HG02938 (cell line): Measurements from ENCODE around the gene TBR1.
A peak's percentile ranks its signal among the peaks of the same experiment; 100 is the strongest.

Source experiments
- ATAC-seq: cut with Tn5 transposase; IDR thresholded peaks from one replicate; pipeline ENCODE4 v1.9.1; 2021; ENCODE audit warnings: mild to moderate bottlenecking, moderate library complexity; ENCODE audit not compliant: unreplicated experiment

The TBR1 gene

DNA sequence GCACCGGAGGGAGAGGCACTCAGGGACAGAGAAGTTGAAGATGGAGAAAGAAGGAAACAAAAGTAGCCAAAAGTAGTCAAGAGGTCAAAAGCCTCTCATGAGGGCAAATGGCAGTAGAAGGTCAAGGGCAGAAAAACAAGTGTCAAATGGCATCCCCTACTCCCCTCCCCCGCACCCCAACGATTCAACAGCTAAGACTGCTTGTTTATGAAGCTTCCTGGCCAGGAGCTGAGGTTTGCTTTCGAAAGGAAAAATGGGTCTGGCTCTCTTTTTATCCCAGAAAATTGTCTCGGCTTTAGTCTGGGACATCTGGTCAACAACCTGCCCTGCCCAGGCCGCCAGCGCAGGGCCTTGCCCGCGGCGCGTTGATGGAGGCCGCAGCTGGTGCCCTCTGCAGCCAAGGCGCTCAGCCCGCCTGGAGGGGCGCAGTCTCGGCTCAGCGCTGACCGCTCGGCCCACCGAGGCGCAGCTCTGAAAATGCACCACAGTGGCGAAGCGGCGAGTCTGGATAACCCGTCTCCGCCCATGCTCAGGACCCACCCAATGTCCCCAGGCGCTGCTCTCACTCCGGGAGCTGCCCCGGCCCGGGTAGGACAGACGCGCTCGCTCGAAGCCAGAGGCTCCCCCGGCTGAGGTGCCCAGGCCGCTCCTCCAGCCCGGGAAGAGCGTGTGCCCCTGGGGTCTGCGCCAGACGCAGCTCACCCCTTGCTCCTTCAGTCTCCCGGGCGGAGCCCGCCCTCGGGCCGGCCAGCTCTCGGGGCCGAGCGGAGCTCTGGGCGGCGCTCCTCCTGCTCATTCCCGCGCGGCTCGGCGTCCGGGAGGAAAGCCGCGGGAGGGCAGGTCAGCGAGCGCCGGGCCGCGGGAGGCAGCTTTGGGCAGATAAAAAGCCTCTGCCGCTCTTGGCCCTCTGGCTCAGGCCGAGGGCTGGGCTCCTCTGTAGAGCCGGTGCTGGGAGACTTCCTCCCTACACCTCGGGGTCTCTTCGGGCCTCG, 1.8 kb upstream of the TBR1 start:
- peak; percentile 34 for ATAC-seq

- peak; percentile 29 for ATAC-seq
These were observed 787 bp upstream of the TBR1 start for GRCh38 chr2:161415034-161415986.

DNA sequence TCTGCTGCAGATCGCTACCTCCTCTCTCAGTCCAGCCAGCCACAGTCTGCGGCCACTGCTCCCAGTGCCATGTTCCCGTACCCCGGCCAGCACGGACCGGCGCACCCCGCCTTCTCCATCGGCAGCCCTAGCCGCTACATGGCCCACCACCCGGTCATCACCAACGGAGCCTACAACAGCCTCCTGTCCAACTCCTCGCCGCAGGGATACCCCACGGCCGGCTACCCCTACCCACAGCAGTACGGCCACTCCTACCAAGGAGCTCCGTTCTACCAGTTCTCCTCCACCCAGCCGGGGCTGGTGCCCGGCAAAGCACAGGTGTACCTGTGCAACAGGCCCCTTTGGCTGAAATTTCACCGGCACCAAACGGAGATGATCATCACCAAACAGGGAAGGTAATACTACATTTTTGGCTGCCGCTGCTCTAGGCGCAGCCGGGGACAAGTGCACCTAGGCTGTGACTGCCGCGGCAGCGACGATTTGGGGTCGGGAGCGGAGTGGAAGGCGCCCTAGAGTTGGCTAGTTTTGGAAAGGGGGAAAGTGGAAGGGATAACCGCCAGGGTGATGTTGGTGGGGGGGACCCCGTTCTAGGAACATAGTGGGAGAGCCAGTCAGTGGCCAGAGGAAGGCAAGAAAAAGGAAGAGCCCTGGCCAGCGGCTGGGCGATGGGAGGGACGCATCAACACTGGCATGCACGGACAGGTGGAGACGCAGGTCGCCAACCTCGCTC, 776 bp downstream of the TBR1 start:
- ATAC-seq: no peak

DNA sequence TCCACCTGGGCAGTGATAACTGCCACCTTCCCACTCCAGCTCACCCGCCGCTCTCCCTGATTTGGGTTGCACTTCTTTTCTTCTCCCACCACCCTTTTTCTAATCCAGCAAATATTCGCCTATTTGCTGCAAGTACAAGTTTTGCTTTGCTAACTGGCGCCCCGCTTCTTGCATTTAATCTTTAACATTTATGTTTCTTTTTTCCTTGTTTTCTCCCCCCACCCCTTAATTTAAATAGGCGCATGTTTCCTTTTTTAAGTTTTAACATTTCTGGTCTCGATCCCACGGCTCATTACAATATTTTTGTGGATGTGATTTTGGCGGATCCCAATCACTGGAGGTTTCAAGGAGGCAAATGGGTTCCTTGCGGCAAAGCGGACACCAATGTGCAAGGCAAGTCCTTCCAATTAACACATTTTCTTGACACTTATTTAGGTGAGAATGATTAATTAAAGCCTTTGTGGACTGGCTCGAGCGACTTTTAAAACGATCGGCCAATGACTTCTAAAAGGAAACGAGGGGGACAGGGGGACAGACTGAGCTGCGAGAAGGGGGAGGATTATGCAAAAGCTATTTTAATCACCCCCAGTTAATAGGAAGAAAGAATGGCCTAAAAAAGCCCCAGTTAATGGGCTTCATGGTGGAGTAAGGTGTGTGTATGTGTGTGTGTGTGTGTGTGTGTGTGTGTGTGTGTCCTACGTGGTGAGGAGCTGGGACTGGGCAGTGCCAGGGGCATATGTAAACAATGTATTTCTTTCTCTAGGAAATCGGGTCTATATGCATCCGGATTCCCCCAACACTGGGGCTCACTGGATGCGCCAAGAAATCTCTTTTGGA, 1.6 kb downstream of the TBR1 start:
- no peak for ATAC-seq

DNA sequence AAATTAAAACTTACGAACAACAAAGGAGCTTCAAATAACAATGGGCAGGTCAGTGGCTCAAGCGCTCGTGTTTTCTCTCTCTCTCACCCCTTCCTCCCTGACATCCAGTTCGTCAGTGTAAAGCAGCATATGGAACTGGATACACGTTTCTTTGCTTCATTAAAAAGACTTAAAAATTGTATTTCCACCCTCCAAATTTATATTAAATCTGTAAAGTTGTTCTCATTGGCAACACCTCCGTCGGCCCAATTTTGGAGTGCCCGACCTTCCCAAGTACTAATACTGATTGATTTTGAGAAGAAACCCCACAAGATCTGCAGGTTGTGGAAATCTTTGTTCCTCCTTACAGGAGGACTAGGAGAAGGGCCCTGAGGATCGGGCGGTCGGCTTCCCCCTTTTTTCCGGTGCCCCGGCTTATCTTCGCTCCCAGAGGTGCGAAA, 2.2 kb downstream of the TBR1 start:
- ATAC-seq: no peak

- no peak for ATAC-seq
These were observed 2.9 kb downstream of the TBR1 start for GRCh38 chr2:161418715-161419637.

- no peak for ATAC-seq
These were observed 3.6 kb downstream of the TBR1 start for GRCh38 chr2:161419638-161420190.

GRCh38 chr2:161420406-161421074, 4.4 kb downstream of the TBR1 start:
- no peak for ATAC-seq

DNA sequence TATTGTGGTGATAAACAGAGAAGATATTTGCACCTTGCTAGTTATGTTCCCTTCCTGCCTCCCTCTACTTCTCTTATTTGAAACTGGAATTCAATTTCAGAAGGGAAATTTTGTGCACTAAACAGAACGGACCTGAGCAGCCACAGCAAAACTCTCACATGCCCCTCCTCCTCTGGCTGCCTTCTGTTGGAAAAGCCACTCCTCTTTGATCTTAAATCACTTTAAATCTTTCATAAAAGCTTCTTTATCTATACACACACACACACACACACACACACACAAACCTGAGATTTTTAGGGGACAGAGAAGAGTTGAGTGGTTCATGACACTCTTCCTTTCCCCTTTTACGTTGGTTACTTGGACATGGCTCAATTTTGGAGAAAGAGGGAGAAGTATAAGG, 5.6 kb downstream of the TBR1 start:
- ATAC-seq: no peak

GRCh38 chr2:161422816-161423403, 6.8 kb downstream of the TBR1 start:
- ATAC-seq: no peak

GRCh38 chr2:161423421-161424393, 7.6 kb downstream of the TBR1 start:
- no peak for ATAC-seq

DNA sequence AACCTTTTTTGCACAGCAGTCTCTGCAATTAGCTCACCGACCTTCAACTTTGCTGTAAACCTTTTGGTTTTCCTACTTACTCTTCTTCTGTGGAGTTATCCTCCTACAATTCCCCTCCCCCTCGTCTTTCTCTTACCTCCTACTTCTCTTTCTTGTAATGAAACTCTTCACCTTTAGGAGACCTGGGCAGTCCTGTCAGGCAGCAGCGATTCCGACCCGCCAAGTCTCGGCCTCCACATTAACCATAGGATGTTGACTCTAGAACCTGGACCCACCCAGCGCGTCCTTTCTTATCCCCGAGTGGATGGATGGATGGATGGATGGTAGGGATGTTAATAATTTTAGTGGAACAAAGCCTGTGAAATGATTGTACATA, 8.3 kb downstream of the TBR1 start:
- ATAC-seq: no peak

DNA sequence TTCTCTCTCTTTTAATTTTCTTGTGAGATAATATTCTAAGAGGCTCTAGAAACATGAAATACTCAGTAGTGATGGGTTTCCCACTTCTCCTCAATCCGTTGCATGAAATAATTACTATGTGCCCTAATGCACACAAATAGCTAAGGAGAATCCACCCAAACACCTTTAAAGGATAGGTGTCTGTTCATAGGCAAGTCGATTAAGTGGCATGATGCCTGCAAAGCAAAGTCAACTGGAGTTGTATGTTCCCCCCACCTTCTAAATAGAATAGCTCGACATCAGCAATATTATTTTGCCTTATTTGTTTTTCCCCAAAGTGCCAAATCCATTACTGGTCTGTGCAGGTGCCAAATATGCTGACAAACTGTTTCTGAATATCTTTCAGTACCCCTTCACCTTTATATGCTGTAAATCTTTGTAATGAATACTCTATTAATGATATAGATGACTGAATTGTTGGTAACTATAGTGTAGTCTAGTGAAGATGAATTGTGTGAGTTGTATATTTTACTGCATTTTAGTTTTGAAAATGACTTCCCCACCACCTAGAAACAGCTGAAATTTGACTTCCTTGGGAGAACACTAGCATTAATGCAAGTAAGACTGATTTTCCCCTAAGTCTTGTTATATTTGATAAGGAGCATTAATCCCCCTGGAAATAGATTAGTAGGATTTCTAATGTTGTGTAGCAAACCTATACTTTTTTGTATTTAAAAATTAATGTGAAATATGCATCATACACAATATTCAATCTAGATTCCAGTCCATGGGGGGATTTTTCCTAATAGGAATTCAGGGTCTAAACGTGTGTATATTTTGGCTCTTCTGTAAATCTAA, 9.0 kb downstream of the TBR1 start:
- no peak for ATAC-seq

GRCh38 chr2:161425728-161426454, 9.8 kb downstream of the TBR1 start:
- ATAC-seq: no peak

DNA sequence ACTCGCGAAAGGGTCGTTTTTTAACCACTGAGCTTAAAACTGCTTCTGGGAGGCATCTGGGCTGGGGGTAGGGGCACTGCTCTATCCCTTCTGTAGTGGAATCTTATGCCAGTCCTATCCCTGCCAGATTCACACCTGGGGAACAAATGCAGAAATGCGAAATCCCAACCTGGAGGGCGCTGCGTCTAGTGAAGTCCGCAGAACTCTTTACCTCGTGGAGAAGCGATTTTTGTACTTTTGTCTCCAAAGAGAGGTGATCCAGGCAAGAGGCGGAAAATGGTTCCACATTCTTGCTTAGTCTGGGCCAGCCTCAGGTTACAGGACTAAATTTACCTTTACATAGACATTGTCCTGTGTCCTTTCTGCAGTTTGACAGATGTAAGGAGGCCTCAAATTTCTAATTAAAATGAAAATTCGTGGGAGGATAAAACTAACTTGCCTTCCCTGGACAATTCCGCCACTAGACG, 10.4 kb downstream of the TBR1 start:
- no peak for ATAC-seq
